NOMO-1 treated with DMSO at 0.1 percent for 48 hours (cell line): ENCODE data around the gene HS3ST4.
"Not testable (repeated sequence)": the region's sequence is repeated elsewhere in the genome, so short reads cannot be mapped to it uniquely, and the experiment has no call there.

Source experiments
- DNase-seq: peaks from one replicate; lab custom pipeline; 2025; ENCODE audit not compliant: unreplicated experiment; lab: John Stamatoyannopoulos, UW

HS3ST4 gene

GRCh38 chr16:25730396-25730795, 38.6 kb downstream of the HS3ST4 start:
- no peak for DNase-seq

- no peak for DNase-seq
These were observed 42.9 kb downstream of the HS3ST4 start for GRCh38 chr16:25734430-25735385.

GRCh38 chr16:25735645-25736044, 43.9 kb downstream of the HS3ST4 start:
- DNase-seq, result no peak

- no peak for DNase-seq
These were observed 55.5 kb downstream of the HS3ST4 start for GRCh38 chr16:25747160-25747758.

GRCh38 chr16:25748092-25748654, 56.4 kb downstream of the HS3ST4 start:
- DNase-seq, result no peak

GRCh38 chr16:25750488-25751216, 58.9 kb downstream of the HS3ST4 start:
- DNase-seq, result no peak

GRCh38 chr16:25751230-25751835, 59.6 kb downstream of the HS3ST4 start:
- no peak for DNase-seq

GRCh38 chr16:25764466-25764865, 72.7 kb downstream of the HS3ST4 start:
- no peak for DNase-seq

- no peak for DNase-seq
These were observed 79.5 kb downstream of the HS3ST4 start for GRCh38 chr16:25771216-25771615.

- no peak for DNase-seq
These were observed 80.2 kb downstream of the HS3ST4 start for GRCh38 chr16:25771812-25772568.

- not testable (repeated sequence) for DNase-seq
These were observed 84.5 kb downstream of the HS3ST4 start for GRCh38 chr16:25776214-25776613.

GRCh38 chr16:25783226-25783625, 91.5 kb downstream of the HS3ST4 start:
- no peak for DNase-seq

GRCh38 chr16:25785361-25785760, 93.6 kb downstream of the HS3ST4 start:
- no peak for DNase-seq

GRCh38 chr16:25786748-25787147, 95.0 kb downstream of the HS3ST4 start:
- no peak for DNase-seq

GRCh38 chr16:25788637-25789036, 96.9 kb downstream of the HS3ST4 start:
- no peak for DNase-seq

- DNase-seq, result no peak
These were observed 104.5 kb downstream of the HS3ST4 start for GRCh38 chr16:25796239-25796638.

- no peak for DNase-seq
These were observed 106.3 kb downstream of the HS3ST4 start for GRCh38 chr16:25798065-25798464.

- no peak for DNase-seq
These were observed 108.1 kb downstream of the HS3ST4 start for GRCh38 chr16:25799816-25800215.

- DNase-seq, result no peak
These were observed 120.5 kb downstream of the HS3ST4 start for GRCh38 chr16:25812215-25812614.

- DNase-seq, result no peak
These were observed 125.5 kb downstream of the HS3ST4 start for GRCh38 chr16:25817295-25817694.
